GM12892 (cell line): ENCODE results near the gene RASA4B. TPM values are rescaled to one million over a fixed set of nuclear protein-coding genes. Genes with fewer than 3 reads are reported as not detected.
"Not testable (repeated sequence)": the region's sequence is repeated elsewhere in the genome, so short reads cannot be mapped to it uniquely, and the experiment has no call there.

Experiments
- DNase-seq: peaks from one replicate; pipeline ENCODE4 v3.0.0; 2011; ENCODE audit not compliant: insufficient read length
- FAIRE-seq: peaks from 2 replicates; lab custom pipeline; 2011; peaks lifted over from hg19 to GRCh38; lab: Jason Lieb, UNC
- polyA plus RNA-seq: library from polyadenylated mRNA; unstranded; fragments of >200 nt; gene quantifications from one replicate; pipeline ENCODE4 v1.2.1, GENCODE V29; 2012; ENCODE audit warnings: missing spikeins, inconsistent platforms; ENCODE audit not compliant: missing spikeins

Gene RASA4B
- 12.0 TPM for polyA plus RNA-seq

DNA sequence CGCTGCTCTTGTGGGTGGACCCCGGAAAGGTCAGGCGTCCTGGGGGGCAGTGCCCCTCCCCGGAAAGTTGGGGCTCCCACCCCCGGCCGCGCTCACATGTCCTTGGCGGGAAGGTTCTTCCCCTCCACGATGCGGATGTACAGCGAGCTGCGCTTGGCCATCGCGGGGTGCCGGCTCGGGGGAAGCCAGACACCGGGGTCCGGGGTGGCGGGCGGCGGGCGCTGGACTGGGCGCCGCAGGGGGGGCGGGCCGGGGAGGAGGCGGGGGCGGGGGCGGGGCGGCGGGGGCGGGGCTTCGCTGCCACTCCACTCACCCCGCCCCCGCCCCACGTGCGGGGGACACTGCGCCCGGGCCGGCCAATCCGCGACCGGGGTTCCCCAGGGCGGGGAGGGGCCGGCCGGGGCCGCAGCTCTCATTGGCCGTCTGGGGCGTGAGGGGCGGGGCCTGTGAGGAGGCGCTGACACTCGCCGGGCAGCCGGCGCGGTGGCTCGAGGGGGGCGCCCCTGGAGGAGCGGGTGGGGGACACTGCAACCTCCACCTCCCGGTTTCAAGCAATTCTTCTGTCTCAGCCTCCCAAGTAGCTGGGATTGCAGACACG lies at the start of gene RASA4B:
Gene RASA4B, minus strand, starts transcription at position 228 of the 598 bp plus-strand sequence. Its CDS starts 67 bp downstream, at position 161.
- DNase-seq = not testable (repeated sequence)
- peak; percentile 46 for FAIRE-seq

DNA sequence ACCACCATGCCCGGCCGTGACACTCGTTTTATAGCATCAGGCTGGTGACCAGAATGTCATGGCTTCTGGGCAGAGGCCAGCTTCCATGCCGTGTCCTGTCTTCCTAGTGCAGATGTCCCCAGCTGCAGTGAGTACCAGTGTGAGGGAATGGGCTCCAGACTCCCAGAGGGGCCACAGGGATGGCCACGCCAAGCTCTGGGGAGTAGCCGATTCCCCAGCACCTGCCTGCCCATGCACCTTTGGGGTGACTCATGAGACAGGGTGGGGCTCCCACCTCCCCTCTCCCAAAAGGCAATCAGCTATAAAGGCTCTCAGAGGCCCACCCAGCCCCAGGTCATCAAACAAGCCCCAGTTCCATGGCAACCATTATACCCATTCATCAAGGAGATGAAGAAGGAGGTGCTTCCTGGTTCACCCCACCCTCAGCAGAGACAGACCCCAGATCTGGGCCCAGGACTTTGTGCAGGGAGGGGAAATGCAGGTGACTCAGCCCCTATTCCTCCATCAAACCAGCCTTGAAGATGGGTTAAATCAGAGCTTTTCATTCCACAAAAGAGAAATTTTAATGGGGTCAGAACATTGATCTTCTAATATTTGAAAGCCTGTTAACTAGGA lies 33.3 kb upstream of the RASA4B start, which contains the start of gene SPDYE2:
Gene SPDYE2, plus strand, starts transcription at position 419 of the 615 bp plus-strand sequence. CDS start 2,030 bp downstream, outside the sequence.
- DNase-seq, FAIRE-seq: not testable (repeated sequence)

DNA sequence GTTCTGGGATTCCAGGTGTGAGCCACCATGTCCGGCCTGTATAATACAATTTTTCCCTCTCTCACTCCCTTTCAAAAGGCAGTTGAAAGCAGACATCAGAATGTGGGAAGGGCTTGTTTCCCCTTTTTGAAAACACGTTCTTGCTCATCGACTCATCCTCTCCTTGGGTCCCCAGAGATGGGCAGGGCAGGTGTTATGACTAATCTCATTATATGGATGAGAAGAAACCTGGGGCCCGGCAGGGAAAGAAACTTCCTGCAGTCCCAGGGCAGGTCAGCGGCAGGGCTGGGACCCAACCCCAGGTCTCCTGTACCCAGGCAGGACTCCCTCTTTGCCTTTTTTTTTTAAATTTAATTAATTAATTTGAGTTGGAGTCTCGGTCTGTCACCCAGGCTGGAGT lies 28.8 kb upstream of the RASA4B start:
- DNase-seq, FAIRE-seq: not testable (repeated sequence)

DNA sequence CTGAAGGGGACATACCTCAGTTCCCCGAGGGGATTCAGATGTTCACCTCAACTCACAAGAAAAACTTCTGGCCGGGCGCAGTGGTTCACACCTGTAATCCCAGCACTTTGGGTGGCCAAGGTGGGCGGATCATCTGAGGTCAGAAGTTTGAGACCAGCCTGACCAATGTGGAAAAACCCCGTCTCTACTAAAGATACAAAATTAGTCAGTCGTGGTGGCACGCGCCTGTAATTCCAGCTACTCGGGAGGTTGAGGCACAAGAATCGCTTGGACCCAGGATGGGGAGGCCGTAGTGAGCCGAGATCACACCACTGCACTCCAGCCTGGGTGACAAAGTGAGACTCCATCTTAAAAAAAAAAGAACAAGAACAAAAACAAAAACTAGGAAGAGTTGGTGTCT lies 27.7 kb upstream of the RASA4B start:
- FAIRE-seq, DNase-seq: not testable (repeated sequence)

DNA sequence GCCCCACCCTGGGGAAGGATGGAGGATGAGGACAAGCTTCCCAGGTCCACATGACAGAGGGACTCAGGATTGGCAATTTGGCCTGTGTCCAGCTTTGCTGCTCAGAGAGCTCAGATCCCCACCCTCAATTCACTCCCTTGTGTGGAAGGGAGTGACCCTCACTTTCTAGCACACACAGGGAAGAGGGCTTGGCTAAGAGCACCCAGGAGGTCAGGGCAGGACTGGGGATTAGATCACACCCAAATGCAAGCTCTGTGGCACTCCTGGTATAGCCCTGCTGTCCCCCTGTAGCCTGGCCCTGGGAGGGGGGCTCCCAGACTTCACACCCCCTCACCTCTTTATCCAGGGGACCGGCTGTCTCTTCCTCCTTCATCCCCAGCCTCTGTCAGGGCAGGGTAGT lies 26.8 kb upstream of the RASA4B start:
- FAIRE-seq, DNase-seq: not testable (repeated sequence)

GRCh38 chr7:102543596-102543995 lies 26.0 kb upstream of the RASA4B start, which contains the start of gene UPK3BL2:
Gene UPK3BL2 (minus strand): TSS chr7:102543696. CDS start chr7:102543636, 60 bp downstream.
- not testable (repeated sequence) for FAIRE-seq, DNase-seq

- not testable (repeated sequence) for DNase-seq, FAIRE-seq
These were observed 25.2 kb upstream of the RASA4B start for GRCh38 chr7:102542771-102543170.

GRCh38 chr7:102542083-102542482 lies 24.5 kb upstream of the RASA4B start:
- not testable (repeated sequence) for DNase-seq, FAIRE-seq

DNA sequence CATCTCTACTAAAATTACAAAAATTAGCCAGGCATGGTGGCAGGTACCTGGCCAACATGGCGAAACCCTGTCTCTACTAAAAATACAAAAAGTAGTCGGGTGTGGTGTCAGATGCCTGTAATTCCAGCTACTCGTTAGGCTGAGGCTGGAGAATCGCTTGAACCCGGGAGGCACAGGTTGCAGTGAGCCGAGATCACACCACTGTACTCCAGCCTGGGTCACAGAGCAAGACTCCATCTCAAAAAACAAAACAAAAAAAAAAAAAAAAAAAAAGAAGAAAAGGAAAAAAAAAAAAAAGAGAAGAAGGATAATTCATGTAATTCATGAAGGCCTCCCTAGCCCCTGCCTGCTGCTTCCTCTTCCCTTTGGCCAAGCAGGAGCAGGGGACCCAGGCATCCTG lies 23.0 kb upstream of the RASA4B start:
- not testable (repeated sequence) for DNase-seq, FAIRE-seq

DNA sequence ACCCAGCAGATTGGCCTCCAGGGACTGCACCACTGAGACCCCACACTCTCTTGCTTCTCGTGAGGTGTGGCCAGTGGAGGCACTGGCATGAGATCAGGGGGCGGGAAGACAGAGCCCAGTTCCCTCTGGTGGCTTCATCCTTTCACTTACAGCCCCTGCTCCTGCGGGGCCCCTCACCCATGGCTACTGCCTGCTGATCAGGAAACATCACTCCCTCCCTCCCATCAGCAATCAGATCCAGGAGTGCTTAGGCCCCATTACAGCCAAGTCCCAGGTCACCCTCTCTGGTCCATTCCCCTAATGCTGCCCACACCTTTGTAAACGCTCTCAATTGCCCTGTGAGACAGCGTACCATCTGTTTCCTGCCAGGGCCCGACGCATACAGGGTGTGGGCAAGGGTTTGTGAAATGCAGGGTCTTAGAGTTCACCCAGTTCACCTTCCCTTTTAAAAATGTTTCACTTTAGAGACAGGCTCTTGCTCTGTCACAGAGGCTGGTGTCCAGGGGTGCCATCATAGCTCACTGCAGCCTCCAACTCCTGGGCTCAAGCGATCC lies 17.6 kb upstream of the RASA4B start:
- FAIRE-seq, DNase-seq: not testable (repeated sequence)

DNA sequence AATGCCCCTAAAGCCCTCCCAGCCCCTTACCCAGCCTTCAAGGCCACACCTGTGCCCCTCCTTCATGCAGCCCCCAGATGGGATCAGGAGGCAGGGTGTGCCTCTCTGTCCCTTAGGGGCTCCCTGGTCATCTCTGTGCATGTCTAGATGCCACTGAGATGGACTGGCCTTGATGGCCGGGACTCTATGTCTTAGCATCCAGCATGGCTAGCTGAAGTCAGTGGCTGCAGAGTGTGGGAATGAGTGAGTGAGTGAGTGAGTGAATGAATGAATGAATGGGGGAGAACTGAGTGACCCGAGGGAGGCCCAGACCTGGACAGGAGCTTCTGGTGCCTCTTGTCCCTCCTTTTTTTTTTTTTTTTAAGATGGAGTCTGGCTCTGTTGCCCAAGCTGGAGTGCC lies 14.6 kb upstream of the RASA4B start:
- DNase-seq, FAIRE-seq: not testable (repeated sequence)

DNA sequence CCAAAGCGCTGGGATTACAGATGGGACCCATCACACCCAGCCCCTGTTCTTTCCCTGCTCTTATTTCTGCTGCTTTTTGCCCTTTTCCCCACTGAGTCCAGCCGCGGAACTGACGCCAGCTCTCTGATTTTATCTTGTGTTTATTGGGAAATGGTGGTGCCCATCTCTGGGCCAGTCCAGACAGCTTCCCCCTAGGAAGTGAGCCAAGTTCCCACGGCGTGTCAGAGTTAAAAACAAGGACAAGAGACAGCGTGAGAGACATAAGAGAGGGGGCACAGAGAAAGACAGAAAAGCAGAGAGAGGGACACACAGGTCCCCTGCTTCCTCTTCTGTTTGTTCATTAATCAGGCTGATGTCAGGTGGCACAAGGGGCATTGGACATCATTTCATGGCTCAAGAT lies 14.0 kb upstream of the RASA4B start:
- DNase-seq, FAIRE-seq: not testable (repeated sequence)

DNA sequence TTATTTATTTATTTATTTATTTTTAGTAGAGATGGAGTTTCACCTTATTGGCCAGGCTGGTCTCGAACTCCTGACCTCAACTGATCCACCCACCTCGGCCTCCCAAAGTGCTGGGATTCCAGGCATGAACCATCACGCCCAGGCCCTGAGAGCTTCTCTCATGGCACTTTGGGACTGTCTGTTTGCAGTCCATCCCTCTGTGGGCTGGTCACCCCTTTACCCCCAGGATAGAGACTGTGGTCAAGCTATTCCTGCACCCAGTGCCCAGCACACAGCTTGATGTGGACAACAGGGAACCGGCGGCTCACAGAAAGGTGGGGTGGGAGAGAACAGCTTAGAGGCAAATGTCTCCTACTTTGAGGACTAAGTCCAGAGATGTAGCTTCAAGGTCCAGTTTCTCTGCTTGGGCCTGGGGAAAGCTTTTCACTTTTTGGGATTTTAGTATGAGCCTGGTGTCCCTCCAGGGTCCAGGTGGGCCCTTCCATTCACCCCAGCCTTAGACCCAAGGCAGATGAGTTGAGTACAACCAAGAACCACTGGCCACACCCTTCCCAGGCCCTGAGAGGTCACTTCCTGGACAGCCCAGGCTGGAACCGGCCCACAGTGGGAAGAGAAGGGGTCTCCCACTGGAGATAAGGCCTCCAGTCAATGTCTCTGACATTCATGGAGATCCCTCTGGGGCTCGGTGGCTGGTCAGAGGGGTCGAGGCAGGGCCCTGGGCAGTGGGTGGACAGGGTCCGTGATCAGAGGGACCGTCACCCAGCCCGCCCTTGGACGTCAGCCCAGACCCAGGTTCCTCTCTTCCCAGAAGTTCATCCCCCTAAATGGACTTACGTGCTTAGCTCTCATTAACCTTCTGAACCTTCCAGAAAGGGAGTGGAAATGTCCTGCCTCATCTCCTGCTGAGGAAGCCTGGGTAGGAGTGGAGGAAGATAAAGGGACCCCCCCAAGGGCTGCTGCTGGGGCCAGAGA lies 10.5 kb upstream of the RASA4B start:
- not testable (repeated sequence) for FAIRE-seq, DNase-seq

GRCh38 chr7:102527182-102527581 lies 9.6 kb upstream of the RASA4B start:
- not testable (repeated sequence) for FAIRE-seq, DNase-seq

GRCh38 chr7:102524803-102525202 lies 7.2 kb upstream of the RASA4B start:
- not testable (repeated sequence) for FAIRE-seq, DNase-seq

DNA sequence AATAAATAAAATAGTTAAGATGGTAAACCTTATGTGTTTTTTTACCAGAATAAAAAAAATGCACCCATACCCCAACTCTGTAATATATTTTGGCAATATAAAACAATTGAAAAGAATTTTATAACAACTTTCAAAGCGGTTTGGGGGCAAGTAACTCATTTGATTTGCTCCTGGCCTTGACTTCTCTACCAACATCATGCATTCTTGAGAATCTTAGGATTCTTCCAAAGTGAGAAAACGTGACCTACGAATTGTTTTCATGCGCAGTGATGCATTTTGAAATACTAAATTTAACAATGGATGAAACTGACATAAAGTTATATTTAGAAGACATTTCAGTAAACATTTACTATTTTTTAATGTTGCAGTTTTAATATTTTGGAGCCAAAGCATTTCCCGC lies 3.2 kb upstream of the RASA4B start:
- DNase-seq, FAIRE-seq: not testable (repeated sequence)

- DNase-seq = not testable (repeated sequence)
- FAIRE-seq = peak; percentile 78
These were observed 626 bp downstream of the RASA4B start for GRCh38 chr7:102516951-102517350.

DNA sequence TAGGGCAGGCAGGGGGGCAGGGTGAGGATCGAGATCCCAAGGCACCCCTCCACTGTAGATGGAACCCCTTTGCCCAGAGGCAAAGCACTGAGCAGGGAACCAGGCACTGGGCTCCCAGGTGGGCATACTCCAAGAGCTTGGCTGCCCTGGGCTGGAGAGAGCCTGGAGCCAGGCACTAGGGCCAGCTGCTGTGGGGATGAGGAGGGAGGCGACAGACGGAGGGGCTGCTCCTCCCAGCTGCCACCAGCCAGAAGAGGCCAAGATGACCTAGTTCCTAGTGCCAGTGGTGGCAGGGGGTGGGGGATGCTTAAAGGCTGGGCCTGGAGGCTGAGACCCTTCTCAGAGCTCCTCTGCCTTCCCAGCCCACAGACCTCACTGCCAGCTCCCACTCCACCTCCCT lies 1.7 kb downstream of the RASA4B start:
- FAIRE-seq, DNase-seq: not testable (repeated sequence)

- FAIRE-seq = peak; percentile 81
These were observed 2.5 kb downstream of the RASA4B start for GRCh38 chr7:102514881-102515721.

More at GRCh38 chr7:102514881-102515721, 2.5 kb downstream of the RASA4B start:
- DNase-seq = not testable (repeated sequence)
